Activated CD4-positive, CD25-positive, alpha-beta regulatory T cell (primary cell): Measurements from ENCODE around the gene NHLRC2.

ENCODE experiments used
- DNase-seq, 4 experiments: peaks; one replicate each; lab custom pipeline; 2025; lab: John Stamatoyannopoulos, UW

The NHLRC2 gene

DNA sequence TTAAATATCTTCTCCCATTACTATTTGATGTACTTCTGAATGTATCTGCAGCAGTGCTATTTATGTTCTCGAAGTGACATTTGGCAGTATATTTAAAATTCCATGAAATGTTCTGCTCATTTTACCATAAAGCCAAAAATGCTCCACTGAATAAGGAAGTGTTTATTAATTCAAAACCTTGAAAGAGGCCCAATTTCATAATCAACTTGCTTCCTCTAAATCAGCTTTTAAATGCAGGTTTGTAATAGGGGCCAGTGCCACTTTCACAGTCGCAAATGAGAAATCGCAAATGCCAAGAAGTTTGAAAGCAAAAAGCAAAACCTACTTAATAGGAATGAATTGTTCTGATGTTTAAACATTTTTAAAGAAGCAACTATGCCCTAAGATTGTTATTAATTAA is 11.4 kb downstream of the NHLRC2 start:
- no peak for DNase-seq

DNA sequence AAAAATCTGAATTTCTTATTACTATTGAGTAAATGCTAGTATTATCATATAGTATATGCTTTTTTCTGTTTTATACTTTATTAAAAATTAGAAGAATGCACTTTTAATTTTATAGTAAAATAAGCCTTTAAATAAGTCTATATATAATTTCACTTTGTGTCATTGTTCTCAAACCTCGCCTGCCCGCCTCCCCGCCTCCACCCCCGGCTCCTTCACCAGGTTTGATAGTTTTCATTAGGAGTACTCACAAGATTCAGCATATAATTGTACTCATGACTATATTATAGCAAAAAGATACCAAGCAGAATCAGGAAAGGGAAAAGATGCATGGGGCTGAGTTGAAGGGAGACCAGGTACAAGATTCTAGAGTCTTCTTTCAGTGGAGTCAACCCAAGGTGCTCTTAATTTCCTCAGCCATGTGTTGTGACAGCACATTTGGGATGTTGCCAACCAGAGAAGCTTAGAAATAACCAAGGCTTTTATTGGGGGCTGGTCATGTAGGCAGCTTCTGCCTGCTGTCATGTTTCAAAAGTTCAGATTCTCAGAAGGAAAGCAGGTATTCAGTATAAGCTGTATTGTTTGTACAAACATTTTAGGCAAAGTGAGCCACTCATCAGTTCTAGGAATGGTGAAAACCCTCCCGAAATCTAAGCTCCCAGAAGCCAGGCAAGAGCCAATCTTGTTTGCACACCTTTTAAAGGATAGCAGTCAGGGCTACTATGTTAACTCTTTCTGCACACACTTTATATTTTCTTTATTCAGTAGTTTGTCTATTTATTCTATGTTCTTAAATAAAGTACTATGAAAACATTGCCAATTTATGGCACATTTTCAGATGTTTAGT is 12.3 kb downstream of the NHLRC2 start:
- DNase-seq, result no peak

DNA sequence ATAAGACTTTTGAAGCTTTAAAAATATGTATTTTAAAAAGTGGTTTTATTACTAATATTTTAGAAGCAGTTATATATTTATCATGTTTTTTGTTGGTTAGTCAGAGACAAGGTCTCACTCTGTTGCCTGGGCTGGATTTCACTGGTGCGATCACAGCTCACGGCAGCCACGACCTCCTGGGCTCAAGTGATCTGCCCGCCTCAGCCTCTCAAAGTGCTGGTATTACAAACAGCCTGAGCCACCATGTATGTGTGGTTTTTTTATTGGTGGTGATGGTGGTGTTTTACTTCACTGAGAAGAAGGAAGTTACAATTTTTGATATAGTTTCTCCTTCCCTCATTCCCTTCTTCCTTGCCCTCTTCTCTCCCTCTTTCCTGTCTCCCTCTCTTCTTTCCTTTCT is 13.4 kb downstream of the NHLRC2 start:
- no peak for DNase-seq

DNA sequence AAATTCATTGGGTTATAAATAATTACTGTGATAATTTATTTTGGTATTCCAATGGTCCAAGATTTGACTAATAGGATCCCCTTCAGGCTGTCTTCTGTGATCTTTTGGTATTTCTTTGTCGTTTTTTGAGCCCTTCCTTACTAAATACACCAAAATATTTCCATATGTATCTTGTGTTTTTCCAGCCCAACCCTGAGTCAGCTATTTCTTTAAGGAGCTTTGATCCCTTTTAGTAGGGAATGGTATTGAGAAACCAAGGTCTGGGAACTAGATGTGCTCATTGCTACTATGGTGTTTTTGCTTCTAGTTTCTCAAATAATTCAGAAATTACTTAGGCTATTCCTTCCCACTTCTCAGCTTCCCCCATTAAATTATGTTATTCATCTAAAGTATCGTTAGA is 15.3 kb downstream of the NHLRC2 start:
- DNase-seq, result no peak

DNA sequence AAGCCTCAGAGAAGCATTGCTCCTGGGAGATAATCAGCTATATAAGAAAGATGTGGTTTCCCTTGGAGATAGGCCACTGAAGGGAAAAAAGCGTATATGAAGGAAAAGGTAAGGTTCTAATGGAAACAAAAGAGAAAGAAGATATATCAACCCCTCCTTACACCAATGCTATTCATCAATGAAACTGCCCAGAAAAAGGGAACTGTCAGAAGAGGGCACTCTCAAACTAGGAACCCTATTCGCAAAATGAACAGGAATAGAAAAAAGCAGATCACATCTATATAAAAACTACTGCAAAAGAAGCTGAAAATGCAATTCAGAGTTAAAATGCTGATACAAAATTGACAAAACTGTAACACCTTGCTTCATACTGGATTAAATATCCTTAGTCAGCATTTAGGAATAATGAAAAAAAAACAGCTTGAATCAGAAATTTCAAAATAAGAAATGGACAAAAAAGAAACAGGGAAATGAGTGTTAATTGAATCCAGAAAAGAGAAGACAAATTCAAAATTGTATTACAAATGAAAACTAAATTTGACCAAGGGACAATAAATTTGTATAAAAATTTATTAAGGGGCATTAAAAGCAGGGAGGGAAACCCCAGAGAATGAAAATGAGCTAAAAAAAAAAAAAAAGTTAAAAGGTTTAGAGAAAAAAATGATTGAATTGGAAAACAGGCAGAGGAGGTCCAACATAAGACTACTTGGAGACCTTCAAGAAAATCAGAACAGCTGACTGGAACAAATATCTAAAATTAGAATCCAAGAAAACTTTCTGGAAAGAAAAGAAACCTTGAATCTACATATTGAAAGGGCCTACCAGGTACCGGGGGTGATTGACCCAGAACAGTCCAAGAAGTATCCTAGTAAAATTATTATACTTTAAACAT is 17.9 kb downstream of the NHLRC2 start:
- DNase-seq, result no peak

DNA sequence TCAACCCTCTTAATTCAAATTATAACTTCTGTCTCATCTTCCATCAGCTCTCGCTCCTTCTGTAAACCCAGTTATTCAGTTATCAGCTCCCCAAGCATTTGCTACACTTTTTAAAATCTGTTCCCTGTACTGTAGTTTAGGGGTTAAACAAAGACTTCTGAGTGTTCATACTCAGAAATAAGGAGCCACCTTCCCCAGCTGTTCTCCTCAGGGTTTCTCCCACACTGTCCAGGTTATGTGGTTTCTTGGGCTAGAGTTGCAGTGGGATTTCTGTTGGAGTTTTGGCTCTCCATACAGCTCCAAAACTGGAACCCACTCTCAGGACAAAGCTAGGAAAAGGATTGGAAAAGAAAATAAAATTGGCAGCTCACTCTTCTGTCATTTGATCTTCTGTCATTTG is 20.8 kb downstream of the NHLRC2 start:
- no peak for DNase-seq

GRCh38 chr10:113876461-113876860 is 22.0 kb downstream of the NHLRC2 start:
- no peak for DNase-seq

GRCh38 chr10:113879691-113880090 is 25.2 kb downstream of the NHLRC2 start:
- no peak for DNase-seq

DNA sequence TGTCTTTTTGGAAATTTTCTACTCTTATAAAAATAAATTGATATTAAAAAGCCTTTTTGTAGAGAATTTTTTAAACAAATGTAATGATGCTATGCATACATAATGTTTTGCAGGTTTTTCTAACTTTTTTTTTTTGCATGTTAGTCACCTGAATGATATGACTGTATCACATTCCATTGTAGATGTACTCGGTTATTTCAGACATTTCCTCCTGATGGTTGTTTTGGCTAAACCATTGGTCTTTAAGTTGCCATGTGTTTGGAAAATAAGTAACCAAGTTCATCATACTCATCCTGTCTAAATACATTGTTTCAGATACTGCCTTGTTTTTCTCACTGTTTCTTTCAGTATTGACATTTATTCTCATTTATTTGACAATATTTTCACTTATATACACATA is 25.8 kb downstream of the NHLRC2 start:
- no peak for DNase-seq

DNA sequence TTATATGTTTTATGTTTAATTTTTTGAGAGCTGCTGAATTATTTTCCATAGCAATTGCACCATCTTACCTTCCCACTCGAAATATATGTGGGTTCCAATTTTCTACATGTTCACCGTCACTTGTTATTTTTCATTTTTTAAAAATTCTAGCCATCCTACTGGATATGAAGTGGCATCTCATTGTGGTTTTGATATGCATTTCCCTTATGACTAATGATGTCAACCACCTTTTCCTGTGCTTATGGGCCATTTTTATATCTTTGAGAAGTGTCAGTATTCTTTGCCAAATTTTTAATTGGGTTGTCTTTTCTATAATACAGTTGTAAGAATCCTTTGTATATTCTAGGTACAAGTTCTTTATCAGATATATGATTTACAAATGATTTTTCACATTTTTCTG is 27.8 kb downstream of the NHLRC2 start:
- no peak for DNase-seq

DNA sequence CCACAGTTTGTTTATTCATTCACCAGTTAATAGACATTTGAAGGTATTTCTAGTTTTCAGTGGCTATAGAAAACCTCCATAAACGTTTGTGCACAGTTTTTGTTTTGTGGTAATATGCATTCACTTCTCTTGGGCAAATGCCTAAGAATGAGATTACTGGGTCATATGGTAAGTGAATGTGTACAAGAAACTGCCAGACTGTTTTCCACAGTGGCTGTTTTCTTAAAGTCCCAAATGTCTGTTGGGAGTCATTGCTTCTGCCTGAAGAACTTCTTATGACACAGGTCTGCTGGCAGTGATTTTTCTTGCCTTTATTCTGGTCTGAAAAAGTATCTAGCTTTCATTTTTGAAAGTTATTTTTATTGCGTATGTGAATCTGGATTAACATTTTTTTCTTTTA is 35.5 kb downstream of the NHLRC2 start:
- DNase-seq, result no peak

GRCh38 chr10:113890769-113891168 is 36.3 kb downstream of the NHLRC2 start:
- DNase-seq, result no peak

DNA sequence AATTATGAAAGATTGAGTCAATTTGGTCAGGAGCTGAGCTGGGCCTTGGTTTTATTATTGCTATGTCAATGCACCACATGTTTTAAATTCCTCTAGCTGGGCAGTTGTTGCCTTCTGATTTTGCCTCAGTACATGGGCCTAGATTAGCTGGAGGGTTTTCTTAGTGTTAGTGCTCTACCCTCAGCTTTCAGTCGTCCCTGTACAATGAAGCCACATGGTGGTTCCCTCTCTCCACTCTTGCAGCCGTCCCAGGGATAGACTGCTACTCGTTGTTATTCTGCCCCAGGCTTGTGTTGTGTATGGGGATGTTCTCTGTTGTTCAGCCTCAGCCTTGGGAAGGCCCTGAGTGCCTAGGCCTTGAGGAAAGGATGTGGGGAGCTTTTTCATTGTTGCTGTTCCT is 37.0 kb downstream of the NHLRC2 start:
- no peak for DNase-seq

DNA sequence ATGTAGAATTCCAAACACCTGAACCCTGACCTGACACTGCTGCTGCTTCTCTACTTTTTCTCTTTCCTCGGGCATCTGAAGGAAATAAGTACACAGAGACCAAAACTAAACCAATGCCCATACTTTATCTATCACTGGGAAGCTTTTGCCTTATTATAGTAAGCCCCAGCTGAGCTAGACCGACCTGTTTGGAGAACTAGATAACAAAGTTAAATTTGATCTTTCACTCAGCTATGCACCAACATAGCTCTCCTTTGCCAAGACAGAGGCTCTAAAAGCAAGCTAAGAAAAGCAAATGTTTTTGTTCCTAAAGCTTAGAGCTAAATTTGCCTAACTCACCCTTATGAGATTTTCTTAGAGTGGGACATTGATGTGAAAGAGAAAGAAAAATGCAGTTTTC is 39.1 kb downstream of the NHLRC2 start:
- no peak for DNase-seq

DNA sequence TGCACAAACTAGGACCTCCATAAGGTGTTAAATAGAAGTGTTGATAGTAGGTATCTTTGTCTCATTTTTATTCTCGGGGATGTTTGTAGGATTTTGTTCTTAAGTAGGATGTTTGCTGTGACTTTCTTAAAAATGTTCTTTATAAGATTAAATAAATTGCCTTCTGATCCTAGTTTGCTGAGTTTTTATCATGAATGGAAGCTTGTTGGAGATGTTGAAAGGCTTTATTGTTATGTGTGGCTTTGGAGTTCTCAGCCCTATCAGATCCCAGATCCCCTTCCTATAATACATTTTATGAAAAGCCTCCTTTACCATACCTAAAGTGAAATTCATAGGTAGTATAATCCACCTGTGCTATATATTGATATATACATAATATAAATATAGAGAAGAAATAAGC is 40.1 kb downstream of the NHLRC2 start:
- DNase-seq, result no peak

GRCh38 chr10:113895018-113895417 is 40.6 kb downstream of the NHLRC2 start:
- no peak for DNase-seq

DNA sequence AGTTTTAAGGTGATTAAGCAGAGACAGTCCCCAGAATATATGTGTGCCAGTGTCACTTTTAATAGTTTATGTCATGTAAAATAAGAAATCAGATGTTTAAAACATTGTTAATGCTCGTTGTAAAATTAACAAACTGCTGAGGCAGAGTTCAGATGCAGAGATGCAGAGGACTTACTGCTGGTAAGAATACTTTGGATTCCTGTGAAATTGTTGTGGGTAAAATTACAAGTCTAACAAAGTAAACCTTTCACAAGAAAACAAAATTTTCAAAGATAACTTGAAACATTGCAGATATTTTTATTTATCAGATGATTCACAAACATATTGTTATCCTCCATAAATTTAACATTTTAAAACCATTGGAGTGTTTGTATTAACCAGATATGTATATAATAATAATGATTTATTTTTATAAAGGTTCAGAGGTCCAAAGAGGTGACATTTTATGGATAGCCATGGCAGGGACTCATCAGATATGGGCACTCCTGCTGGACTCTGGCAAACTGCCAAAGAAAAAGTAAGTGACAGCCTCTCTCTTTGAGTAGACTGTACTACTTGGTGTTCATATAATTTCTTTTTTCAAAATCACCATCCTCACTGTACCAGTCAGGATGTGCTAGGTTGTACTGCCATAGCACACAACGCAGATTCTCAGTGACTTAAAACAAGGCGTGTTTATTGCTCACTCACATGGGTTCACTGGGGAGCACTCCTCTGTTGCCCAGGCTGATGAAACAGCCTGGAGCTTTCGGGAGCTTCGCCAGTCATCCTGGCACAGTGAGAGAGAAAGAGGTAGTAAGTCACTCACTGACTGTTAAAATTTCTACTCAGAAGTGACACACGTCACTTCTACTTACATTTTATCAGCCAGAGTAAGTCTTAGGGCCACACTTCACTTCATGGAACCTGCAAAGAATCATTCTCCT is 43.5 kb downstream of the NHLRC2 start:
- no peak for DNase-seq

GRCh38 chr10:113899952-113900598 is 45.6 kb downstream of the NHLRC2 start:
- DNase-seq, result no peak

GRCh38 chr10:113905756-113906155 is 51.3 kb downstream of the NHLRC2 start:
- no peak for DNase-seq

GRCh38 chr10:113907166-113907565 is 52.7 kb downstream of the NHLRC2 start:
- no peak for DNase-seq

DNA sequence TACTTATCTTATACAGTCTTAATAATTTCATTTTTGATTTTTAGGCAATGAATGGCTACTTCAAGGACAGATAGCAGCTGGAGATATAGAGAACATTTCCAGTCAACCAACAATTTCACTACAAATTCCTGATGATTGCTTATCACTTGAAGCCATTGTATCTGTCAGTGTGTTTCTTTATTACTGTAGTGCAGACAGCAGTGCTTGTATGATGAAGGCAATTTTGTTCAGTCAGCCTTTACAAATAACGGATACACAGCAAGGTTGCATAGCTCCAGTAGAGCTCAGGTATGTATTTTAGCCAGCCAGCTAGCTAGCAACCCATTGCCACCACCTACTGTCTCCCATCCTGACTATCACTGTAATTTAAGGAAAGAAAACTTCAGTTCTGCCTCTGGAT is 53.8 kb downstream of the NHLRC2 start:
- DNase-seq, result no peak

DNA sequence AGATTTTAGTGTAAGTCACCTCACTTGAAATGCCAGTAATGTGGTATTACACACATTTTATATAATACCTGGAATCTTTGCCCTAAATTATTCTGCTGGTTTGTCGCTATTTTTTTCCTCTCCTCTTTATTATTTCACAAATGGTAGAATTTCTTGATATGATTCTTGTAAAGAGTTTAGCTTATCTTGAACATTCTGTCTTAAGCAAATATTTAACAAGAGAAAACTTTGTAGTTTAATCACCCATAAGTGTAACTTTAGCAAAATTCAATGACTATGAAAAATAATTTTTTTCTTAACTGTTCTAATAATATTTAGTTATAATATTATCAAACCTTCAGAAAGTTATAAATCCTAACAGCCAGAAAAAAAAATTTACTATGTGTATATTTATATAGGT is 56.7 kb downstream of the NHLRC2 start:
- no peak for DNase-seq
